SH-SY5Y (cell line): Measurements from ENCODE around the gene PTPRG.

Experiments used
- GATA2 ChIP-seq: IDR thresholded peaks from 2 replicates; pipeline ENCODE4 v1.6.1; 2011; ENCODE audit warnings: mild to moderate bottlenecking, low read depth, low read length
- GATA3 ChIP-seq: IDR thresholded peaks from 2 replicates; pipeline ENCODE4 v1.6.1; 2011; ENCODE audit warnings: low read depth, mild to moderate bottlenecking, low read length, moderate library complexity

DNA sequence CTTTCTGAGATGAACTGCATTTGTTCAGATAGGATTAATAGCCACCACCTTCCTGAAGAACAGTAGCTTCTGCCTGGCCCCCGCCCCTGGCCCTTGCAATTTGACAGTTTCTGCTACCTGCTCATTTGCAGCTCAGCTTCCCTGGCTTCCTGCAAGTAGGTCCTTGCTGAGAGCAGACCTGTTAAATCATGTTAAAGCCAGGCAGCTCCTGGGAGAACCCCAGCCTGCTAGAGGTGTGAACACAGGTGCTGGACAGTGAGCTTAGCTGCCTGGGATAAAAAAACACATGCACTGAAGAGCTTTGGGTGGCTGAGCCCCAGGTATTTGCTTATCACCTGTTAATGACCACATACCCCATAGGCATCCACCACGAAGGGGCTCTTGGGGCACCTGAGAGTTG lies 143.4 kb downstream of the PTPRG start:
- TF ChIP-seq GATA3 (no peak), GATA2 (no peak)
